ENCODE results near the gene CACNA2D4. TPM values are rescaled to one million over a fixed set of nuclear protein-coding genes. Genes with fewer than 3 reads are reported as not detected.

The CACNA2D4 gene
- total and polyA plus RNA-seq, 2 of the 13 experiments (the other 11 are each of a cell fraction or from before 2014, with no cell fraction given), result 14.2 to 136 TPM

- no peak for FAIRE-seq
- TF ChIP-seq ZNF652 (CRISPR knock-in tag; IDR thresholded peaks at IDR 0.05; ENCODE audit: borderline replicate concordance, low read depth) (no peak), ZSCAN30 (CRISPR knock-in tag; IDR thresholded peaks at IDR 0.05) (no peak), HMG20B (CRISPR knock-in tag; conservative IDR thresholded peaks at IDR 0.05) (no peak), MBD4 (IDR thresholded peaks at IDR 0.05; ENCODE audit: borderline replicate concordance, low read length) (no peak), HES4 (CRISPR knock-in tag; IDR thresholded peaks at IDR 0.05; ENCODE audit: borderline replicate concordance) (no peak), ZSCAN20 (CRISPR knock-in tag; IDR thresholded peaks at IDR 0.05; ENCODE audit: borderline replicate concordance) (no peak), ZNF136 (CRISPR knock-in tag; IDR thresholded peaks at IDR 0.05; ENCODE audit: low read depth) (no peak), SNAPC2 (CRISPR knock-in tag; IDR thresholded peaks at IDR 0.05) (no peak), HOMEZ (CRISPR knock-in tag; IDR thresholded peaks at IDR 0.05; ENCODE audit: low read depth) (no peak), NFE2 (CRISPR knock-in tag; IDR thresholded peaks at IDR 0.05) (no peak), IKZF5 (CRISPR knock-in tag; IDR thresholded peaks at IDR 0.05) (no peak)
- intact Hi-C loops (cut with micrococcal nuclease; ENCODE audit: unreplicated experiment), result no loop called here
Measured at GRCh38 chr12:1847411-1847810, 71.0 kb downstream of the CACNA2D4 start.

More at GRCh38 chr12:1847411-1847810, 71.0 kb downstream of the CACNA2D4 start:
- no peak for ATAC-seq
- H3K4me3 ChIP-seq (replicated peaks in 1 of 3; ENCODE audit: insufficient read depth in 1 of 3, low read depth in 2 of 3, low read length in 3 of 3), result no peak overlapping the region
- H3K27me3 ChIP-seq (ENCODE audit: control insufficient read depth in 1 of 2, insufficient read depth in 2 of 2, low read length in 2 of 2), result peaks cover 9 to 54% of the 10 kb centered on the region in 2 experiments
- WGBS (ENCODE audit: low lambda C conversion rate), result 24% methylated on average over 3 of the region's 4 CpGs
- in situ Hi-C loops (cut with HindIII; ENCODE audit: extremely low pct_ligation_motif_present, low pct_unique_long_range_greater_than_20kb), result no loop called here
- no peaks in the 10 kb centered on the region for H3K36me3 ChIP-seq (replicated peaks in 1 of 2; ENCODE audit: control insufficient read depth in 1 of 2, insufficient read depth in 2 of 2, low read length in 2 of 2)
- H3K4me2 ChIP-seq (ENCODE audit: low read depth, low read length), result no peak overlapping the region
- H3K4me1 ChIP-seq (ENCODE audit: insufficient read depth, low read length), result peaks cover 10% of the 10 kb centered on the region
- no TSS peak for BruUV-seq (replicated peaks)
- H4K20me1 ChIP-seq (ENCODE audit: insufficient read depth, low read length), result no peaks in the 10 kb centered on the region
- no peak for DNase-seq (ENCODE audit: low spot score)
- H3K79me2 ChIP-seq (ENCODE audit: insufficient read depth, low read length), result no peaks in the 10 kb centered on the region
- H3K9ac ChIP-seq (ENCODE audit: insufficient read depth, low read depth, low read length), result no peak overlapping the region
- H2AFZ ChIP-seq (ENCODE audit: low read length), result no peak overlapping the region
- CTCF ChIA-PET (ENCODE audit: low intra/inter-chr PET ratio, low total read pairs), result no interaction called here
- POLR2A ChIA-PET, result no interaction called here
- H3K27ac ChIP-seq (ENCODE audit: extremely low read length, insufficient read depth, low read length), result no peak overlapping the region
- H3K9me3 ChIP-seq (ENCODE audit: low read length), result no peaks in the 10 kb centered on the region
